Anterior cingulate cortex (tissue), 58 donors: ENCODE measurements around the gene MTCL1.

Source experiments
- DNase-seq, 58 donors: peaks; one replicate each; lab custom pipeline; 2025; lab: John Stamatoyannopoulos, UW

MTCL1 gene

DNA sequence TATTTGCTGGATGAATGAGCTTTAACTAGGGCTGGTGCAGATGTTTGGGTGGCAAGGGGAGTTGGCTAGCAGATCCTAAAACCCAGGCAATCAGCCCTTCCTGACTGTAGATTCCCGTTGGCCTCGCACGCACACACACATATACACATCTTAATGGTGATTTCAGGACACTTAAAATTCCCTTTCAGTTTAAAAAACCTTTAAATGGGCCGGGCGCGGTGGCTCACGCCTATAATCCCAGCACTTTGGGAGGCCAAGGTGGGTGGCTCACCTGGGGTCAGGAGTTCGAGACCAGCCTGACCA, 19.5 kb upstream of the MTCL1 start:
- DNase-seq, result no peak

- DNase-seq, result no peak
Measured at GRCh38 chr18:8686611-8687010, 18.7 kb upstream of the MTCL1 start.

DNA sequence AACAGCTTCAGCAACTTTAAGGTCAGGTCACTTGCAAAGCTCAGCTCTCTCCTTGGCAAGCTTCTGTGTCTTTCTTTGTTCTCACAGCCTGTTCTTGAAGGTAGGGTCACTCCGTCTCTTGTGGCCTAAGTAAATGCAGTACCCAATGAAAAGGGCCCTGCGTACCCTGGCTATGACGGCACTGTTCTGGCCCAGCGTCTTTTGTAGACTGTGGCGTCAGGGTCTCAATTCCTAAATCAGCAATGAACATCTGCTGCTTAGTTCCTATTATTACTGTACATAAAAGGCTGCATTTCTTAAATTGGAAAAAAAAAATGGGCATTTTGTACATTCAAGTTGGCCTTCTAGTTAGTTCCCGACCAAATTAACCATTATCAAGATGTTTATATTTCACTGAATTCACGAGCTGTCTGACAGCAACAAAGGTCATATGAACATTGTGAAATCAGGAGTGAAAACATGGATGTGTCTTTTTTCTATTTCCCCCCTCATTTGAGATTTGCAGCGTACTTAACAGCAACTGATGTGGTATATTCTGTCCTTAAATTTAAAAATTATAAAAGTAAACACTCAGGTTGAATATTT, 17.0 kb upstream of the MTCL1 start:
- no peak for DNase-seq

DNA sequence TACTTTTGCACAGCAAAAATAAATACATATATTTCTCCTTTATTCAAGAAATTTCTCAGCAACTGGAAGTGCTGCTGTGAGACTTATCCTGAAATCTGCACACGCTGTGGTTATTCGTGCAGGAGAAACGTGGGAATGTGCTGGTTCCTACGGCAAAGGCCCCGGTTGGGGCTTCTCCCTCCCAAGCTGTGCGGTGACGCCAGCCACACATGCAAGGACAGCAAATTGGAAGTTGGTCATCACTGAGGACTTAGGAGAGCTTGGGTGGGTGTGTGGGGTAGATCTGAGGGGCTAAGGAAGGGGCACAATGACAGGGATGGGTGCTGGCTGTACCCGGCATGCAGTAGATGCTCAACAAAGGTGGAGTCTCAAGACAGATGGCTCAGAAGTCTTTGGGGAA, 16.5 kb upstream of the MTCL1 start:
- DNase-seq, result no peak

DNA sequence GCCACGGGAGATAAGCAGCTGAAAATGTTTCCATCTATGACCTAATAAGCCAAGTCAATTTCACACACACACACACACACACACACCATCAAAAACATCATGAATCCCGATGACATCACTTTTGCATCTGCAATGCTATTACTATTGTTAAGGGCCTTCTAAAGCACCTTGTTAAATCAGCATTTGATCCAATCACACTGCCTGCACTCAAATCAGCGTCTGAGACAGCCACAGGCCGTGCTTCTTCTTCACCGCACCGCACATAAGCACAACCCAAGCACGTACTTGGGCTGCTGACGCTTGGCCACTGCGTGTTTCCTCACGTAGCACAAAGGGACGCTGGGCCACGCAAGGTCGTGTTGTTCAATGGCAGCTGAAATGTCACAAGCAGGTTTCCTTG, 15.8 kb upstream of the MTCL1 start:
- DNase-seq, result no peak

- no peak for DNase-seq
Measured at GRCh38 chr18:8694891-8695290, 10.5 kb upstream of the MTCL1 start.

DNA sequence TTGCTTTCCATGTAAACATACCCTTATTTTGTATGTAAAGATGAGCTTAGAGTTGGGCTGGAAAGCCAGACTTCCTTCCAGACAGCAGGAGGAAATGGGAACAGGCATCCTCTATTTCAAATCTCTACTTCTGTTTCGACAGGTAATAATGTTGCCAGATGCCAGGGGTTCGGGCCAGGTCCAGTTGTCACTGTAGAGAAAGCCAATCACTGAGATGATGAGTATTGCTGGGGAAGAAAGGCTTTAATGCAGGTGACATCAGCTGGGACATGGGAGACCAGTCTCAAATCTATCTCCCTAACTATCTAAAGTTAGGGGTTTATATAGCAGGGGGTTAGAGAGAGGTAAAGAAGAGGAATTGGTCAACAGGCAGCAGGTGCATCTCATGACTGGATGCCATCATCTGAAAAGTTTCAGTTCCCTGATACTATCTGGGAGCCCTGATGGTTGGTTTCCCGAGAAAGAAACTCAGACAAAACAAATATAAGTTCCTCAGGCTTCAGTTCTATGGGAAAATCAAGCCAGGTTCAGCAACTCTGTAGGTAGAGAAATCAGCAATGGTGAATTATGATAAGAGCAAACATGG, 9.3 kb upstream of the MTCL1 start:
- DNase-seq, result no peak

DNA sequence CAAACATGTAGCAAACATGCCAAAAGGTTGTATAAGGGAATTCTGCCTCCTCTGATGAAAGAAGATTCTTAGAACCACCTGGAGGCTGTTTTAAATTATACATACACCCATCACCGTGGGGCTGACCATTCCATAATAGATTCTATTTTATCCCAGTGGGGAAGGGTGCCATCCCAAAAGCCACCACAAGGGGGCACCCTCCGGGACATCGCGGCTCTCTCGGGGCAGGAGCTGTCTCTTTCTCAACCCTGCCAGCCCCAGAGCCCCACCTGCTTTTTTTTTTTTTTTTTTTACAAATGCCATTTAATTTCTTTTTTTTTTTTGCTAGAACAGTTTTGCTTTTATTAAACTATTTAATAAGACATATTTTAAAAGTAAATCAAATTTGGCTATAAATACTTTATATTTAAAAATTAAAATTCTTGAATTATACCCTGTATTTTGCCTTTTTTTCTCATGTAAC, 8.6 kb upstream of the MTCL1 start:
- DNase-seq, result peak in 46 of 58 donors; percentile 8 to 82 (median 37)

- no peak for DNase-seq
Measured at GRCh38 chr18:8699126-8699525, 6.2 kb upstream of the MTCL1 start.

GRCh38 chr18:8699948-8700347, 5.4 kb upstream of the MTCL1 start:
- DNase-seq, result no peak

DNA sequence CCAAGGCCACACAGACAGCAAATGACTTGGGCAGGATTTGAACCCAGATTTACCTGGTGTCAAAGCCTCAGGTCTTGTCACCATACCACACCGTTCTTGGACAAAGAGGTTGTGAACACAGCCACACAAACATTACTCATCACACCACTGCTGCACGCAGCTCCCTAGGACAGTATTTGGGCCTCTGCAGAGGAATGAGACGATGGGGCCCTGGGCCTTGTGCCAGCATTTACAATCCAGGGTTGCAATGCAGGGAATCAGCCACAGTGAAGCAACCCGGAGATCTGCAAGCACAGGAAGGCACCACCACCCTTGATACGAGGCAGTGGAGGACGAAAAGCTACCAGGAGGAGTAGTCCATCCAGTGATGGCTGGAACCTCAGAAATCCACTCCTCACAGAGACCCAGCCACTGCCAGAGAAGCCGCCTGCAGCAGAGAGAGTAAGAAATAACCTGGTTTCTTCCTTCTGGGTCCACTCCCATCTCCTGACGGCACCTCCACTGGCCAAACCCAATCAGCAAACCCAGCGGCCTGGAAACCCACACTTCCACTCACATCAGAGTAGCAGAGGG, 3.7 kb upstream of the MTCL1 start:
- peak in 4 of 58 donors; percentile 13 to 37 (median 22) for DNase-seq

- DNase-seq, result no peak
Measured at GRCh38 chr18:8702668-8703067, 2.7 kb upstream of the MTCL1 start.

DNA sequence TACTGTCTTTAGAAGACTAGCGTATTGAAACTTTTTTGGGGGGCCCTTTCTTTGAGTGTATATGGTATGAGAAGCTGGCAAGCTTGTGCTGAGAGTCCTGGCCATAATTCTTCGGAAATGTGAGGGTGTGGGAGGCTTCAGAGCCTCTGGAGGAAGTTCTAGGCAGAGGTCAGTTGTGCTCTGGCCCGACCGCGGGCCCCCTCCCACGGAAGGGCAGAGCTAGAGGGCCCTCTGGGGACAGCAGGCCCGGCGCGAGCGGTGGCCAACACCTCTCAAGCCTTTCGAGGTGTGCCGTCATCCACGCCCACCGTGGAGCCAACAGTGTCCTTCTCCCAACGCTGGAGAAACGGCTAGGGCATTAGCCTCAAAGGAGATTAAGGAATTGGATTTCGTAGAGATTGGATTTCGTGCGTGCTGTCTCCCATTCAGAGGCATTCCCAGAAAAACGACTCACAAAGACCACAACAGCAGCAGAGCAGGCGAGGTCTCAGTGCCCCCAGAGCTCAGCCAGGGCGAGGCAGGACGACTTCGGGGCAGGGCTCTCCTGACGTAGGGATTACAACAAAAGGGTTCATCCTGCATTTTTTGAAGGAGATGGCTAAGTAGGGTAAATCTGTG, 2.2 kb upstream of the MTCL1 start:
- DNase-seq, result no peak

- DNase-seq, result no peak
Measured at GRCh38 chr18:8703781-8704301, 1.5 kb upstream of the MTCL1 start.

DNA sequence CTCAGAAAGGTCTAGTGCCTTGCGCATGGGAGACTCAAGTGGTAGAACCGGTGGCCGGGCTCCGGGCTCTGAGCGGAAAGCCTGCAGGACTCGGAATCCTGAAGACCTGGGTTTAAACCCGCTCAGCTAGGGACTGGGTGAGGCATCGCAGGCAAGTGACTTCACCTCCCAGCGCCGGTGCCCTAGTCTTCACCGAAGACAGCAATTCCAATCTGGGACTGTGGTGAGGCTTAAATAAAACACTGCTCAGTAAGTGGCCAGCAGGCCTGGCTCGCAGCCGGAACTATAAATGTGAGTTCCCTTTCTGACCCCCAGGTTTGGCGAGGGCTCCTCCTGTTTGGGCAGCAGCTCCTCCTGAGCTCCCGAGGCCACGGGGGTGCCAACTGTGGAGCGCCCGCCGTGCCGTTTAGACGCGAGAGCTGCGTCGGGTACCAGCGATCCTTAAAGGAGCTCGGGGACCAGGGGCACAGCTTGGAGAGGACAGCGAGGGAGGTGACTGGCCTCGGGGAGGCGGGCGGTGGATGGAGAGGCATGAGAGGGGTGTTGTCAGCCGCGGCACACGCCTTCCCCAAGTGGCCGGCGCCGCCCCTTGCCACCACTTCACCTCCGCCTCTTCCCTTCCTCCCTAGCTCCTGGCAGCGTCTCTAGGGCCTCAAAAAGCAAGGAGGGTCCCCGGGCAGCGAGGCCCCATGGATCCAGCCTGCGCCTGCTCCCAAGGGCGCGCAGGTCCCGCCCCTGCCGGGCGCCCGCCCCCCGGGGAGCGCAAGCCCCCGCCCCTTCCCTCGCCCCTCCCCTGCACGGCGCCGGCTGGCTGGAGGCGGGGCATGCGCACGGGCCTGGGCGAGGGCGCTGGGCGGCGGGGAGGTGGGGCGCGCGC, 757 bp upstream of the MTCL1 start:
- peak in 57 of 58 donors; percentile 37 to 93 (median 82) for DNase-seq

DNA sequence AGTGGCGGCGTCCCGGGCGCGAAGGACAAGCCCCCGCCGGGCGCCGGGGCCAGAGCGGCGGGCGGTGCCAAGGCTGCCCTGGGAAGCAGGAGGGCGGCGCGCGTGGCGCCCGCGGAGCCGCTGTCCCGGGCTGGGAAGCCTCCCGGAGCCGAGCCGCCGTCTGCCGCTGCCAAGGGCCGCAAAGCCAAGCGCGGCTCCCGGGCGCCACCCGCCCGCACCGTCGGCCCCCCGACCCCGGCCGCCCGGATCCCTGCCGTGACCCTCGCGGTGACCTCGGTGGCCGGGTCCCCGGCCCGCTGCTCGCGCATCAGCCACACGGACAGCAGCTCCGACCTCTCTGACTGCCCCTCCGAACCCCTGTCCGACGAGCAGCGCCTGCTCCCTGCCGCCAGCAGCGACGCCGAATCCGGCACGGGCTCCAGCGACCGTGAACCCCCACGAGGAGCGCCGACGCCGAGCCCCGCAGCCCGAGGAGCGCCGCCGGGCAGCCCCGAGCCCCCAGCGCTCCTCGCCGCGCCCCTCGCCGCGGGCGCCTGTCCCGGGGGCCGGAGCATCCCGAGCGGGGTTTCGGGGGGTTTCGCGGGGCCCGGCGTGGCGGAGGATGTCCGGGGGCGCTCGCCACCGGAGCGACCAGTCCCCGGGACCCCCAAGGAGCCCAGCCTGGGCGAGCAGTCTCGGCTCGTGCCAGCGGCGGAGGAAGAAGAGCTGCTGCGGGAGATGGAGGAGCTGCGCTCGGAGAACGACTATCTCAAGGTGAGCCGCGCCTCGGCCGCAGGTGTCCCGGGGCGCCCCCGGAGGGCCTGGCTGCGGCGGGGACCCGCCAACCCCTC, 820 bp downstream of the MTCL1 start:
- peak in 4 of 58 donors; percentile 20 to 36 (median 24) for DNase-seq

DNA sequence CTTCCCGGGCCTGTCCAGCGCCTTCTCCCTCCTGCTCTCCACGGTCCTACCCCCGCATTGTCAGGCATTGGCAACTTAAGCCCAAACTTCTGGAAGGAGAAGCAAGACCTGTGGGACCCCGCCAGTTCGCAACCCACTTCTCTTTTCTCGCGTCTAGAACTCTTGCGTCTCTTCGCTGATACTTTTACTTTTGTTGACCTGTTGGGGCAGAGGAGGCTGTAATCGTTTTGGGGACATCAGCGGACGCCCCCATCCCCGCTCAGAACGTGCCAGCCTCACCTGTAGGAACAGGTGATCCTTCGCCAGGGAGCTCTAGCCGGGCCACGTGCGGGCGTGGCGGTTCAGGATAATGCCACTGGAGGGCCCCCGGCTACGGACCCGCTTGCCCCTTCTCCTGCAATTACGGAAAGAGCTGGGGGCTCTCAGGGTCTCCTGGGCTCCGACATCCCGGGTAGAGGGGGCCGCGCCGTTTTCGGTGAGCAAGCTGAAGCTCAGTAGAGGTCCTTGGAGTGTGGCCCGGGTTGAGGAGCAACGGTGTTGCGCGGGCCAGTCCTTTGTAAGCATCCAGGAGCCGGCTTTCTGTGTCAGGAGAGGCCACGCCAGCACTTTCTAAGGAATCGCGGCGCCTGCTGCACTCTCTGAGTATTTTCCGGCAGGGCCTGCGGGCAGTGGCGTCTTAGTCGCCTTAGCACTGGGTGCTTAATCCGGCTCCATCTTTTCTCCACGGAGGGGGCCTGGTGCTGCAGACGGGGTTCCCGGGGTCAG, 1.6 kb downstream of the MTCL1 start:
- peak in 31 of 58 donors; percentile 12 to 67 (median 38) for DNase-seq

GRCh38 chr18:8707556-8708300, 2.4 kb downstream of the MTCL1 start:
- peak in 14 of 58 donors; percentile 22 to 67 (median 46) for DNase-seq
